ENCODE data around the gene ARGLU1.

DNA sequence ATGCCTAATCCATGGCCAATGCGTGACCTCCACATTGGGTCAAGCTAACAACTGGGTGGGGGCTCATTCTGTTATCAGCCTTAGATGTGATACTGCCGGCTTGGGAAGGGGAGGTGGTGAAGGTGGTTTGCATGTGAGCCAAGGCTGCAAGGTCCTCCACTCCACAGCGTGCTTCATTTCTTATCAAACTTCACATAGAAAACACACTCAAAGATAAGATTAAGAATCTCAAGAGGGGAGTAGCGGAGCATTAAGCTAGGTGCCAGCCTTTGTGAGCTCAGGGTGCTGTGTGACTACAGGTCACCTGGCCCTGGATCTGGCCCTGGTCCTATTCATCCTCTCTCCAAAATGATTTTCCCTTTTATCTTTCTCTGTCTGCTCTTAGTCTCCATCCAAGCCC, 13.3 kb upstream of the ARGLU1 start:
- TF ChIP-seq SMC3 (conservative IDR thresholded peaks at IDR 0.05; ENCODE audit: insufficient read depth, low read depth, low read length) (no peak), EP300 (IDR thresholded peaks at IDR 0.05; ENCODE audit: low read length) (no peak), EGR1 (conservative IDR thresholded peaks at IDR 0.05) (no peak), NFIC (IDR thresholded peaks at IDR 0.05) (no peak), ATF1 (CRISPR knock-in tag; IDR thresholded peaks at IDR 0.05) (no peak), ATF1 (tag; IDR thresholded peaks at IDR 0.05) (no peak), ZC3H4 (CRISPR knock-in tag; IDR thresholded peaks at IDR 0.05; ENCODE audit: borderline replicate concordance) (no peak), CHCHD3 (CRISPR knock-in tag; IDR thresholded peaks at IDR 0.05) (no peak), KDM1A (IDR thresholded peaks at IDR 0.05) (no peak)
